GM18861 (cell line): ENCODE results near the gene ASXL1.
"Not testable (repeated sequence)": the region's sequence is repeated elsewhere in the genome, so short reads cannot be mapped to it uniquely, and the experiment has no call there.

Experiments
- ATAC-seq: cut with Tn5 transposase; IDR thresholded peaks from one replicate; pipeline ENCODE4 v1.9.1; 2021; ENCODE audit not compliant: unreplicated experiment

The ASXL1 gene

DNA sequence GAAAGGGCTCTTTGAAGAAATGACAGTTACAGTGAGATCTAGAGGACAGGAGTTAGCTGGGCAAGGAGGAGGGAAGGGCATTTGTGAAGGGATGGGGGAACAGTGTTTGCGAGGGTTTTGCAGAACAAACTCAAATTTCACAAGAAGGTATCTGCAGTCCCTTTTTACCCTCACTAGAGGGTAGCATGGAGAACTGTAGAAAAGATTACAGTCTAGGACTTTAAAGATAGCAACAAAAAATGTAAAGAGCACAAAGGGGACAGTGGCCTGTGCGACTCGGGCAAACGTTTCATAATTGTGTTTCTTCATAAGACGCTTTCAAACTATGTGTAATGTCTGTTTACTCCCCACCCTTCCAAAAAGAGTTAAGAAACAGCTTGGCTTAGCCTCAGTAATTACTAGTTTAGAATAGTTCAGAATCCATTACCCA is 21.2 kb upstream of the ASXL1 start:
- ATAC-seq: no peak

GRCh38 chr20:32337937-32338661 is 20.0 kb upstream of the ASXL1 start:
- ATAC-seq: no peak

DNA sequence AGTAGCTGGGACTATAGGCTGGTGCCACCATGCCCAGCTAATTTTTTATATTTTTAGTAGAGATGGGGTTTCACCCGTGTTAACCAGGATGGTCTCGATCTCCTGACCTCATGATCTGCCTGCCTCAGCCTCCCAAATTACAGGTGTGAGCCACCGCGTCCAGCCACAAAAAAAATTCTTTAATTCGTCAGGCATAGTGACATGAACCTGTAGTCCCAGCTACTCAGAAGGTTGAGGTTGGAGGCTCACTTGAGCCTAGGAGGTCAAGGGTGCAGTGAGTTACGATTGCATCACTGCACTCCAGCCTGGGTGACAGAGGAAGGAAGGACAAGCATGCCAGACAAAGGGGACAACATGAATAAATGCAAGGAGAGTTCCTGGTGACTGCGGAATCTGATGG is 19.5 kb upstream of the ASXL1 start:
- no peak for ATAC-seq

DNA sequence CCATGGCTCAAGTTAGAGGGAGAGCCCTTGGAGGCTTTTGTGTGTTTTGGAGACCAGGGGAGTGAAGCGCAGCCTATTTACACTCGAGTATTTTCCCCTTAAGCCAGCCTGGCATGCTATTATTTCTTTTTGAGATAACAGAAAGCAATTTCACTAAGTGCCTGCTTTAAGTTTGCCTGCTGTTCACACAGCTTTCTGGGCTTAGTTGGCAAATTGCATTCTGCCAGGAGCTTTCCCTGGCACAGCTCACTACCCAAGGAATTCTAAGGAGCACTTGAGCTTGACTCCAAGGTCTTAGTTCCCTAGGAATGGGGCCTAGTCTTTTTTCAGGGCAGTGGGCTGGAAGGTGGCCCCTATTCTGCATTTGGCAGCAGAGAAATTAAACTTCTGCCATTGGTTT is 19.0 kb upstream of the ASXL1 start:
- no peak for ATAC-seq

GRCh38 chr20:32341053-32341452 is 17.1 kb upstream of the ASXL1 start:
- not testable (repeated sequence) for ATAC-seq

- ATAC-seq: no peak
Measured at GRCh38 chr20:32343439-32343838, 14.7 kb upstream of the ASXL1 start.

DNA sequence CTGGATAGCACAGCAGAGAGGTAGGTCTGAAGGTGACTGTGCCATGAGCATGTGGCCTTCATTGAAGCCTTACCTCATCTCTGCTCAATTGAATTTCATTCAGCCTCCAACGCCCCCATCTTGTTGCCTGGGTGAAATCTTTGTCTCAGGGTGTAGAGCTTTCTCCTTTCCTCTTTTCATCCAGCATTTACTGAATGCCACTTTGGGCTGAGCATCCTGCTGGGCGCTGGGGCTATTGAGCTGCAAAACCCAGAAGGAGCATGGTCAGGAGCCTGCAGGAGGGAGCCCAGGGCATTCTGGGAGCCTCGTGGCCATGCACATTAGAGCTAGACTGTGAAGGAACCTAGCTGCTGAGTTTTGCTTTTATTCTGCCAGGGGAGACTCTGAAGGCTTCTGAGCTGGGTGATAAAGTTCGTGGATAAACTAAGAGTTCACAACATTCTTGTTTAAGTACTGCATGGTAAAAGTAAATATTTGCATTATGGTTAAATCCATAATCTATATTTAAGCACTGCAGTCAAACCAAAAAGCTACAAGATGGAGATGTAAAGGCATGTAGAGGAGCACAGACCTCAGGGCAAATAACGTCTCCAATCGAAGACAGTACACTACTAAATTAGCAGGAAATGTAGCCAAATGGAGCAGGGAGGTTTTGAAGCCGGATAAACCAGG is 13.2 kb upstream of the ASXL1 start:
- no peak for ATAC-seq

GRCh38 chr20:32348207-32348606 is 9.9 kb upstream of the ASXL1 start:
- ATAC-seq: no peak

DNA sequence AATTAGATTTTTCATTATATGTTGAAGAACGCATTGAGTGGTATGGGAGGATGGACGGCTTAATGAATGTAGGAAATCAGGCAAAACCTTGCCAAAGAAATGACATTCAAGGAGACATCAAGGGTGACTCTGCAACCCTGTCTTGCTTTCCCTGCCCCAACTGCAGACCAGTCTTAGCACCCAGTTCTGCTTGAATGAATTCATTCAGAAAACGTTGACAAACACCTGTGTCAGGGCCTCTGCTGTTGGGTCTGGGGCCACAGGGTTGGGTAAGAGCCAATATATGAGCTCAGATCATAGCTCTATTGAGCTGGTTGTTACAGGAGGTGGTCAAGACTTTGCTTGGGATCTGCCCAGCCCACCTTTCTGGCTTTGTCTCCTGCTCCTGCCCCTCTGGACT is 7.7 kb upstream of the ASXL1 start:
- ATAC-seq: no peak

- no peak for ATAC-seq
Measured at GRCh38 chr20:32352121-32352720, 5.9 kb upstream of the ASXL1 start.

DNA sequence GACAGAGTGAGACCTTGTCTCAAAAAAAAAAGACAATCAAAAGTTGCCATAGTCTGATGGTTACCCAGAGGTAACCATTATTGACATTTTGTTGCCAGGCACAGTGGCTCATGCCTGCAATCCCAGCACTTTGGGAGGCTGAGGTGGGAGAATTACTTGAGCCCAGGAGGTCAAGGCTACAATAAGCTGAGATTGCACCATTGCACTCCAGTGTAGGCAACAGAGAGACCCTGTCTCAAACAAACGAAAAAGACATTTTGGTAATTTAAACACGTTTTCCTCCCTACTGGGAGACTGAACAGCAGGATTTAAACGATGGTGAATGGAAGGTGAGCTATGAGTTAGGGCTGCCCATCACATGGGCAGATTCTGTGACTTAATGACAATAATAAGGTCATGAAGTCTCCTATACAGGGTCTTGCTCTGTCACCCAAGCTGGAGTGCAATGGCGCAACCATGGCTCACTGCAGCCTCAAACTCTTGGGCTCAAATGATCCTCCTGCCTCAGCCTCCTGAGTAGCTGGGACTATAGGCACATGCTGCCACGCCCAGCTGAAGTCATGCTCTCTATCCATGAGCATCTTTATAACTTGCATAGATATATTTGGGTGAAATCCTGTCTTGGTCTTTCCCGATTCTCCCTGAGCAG is 4.2 kb upstream of the ASXL1 start:
- no peak for ATAC-seq

DNA sequence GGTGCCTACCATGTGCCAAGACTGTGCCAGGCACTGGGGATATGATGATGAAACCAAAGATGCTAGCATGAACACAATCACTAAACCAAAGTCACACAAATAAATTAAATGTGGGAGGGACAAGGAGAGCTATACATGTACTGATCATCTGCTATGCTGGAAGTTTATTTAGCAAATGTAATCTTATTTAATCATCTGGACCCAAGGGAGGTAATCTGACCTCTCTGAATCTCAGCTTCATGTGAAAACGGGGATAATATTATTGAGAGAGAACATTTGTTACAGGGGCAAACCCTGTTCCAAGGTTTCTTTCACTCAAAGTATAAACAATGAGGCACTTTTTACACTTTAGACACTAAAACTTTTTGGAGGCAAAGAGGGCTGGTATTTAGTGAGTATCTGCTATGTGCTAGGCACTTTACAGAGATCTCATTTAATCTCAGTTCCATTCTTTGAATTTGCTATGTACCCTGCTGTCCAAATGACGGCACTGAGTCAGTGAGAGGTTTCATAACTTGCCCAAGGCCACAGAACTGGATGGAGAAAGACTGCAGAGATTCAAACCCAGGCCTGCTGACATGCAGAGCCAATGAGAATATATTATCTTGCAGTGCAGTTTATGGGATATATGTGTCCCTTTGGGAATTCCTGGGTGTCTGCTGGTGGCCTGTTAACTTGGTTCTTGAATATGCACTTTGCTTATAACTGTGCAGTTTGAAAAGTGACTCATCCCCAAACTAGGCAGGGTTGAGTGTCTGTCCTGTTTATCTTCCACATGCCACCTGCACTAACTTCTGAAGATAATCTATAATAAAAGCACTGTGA is 3.3 kb upstream of the ASXL1 start:
- ATAC-seq: no peak

DNA sequence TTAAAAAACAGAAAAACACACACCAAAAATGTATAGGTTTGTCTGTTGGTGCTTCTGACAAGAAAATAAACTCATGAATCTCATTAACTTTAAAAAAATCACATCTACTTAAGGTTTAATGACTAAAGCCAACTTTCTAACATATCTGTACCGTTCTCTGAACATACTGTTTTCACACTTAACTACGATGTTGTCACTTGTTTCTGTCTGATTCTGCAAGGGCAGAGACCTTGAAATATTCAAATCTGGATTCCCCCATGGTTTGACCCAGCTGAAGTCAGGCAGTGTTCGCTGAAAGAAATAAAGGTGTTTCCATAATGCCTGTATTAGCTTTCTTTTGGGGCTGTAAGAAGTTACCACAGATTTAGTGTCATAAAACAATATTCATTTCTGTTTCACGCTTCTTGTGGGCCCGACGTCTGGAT is 2.7 kb upstream of the ASXL1 start:
- ATAC-seq: peak; percentile 33

- not testable (repeated sequence) for ATAC-seq
Measured at GRCh38 chr20:32355907-32356621, 2.1 kb upstream of the ASXL1 start.

- ATAC-seq: no peak
Measured at GRCh38 chr20:32356622-32357374, 1.3 kb upstream of the ASXL1 start.

DNA sequence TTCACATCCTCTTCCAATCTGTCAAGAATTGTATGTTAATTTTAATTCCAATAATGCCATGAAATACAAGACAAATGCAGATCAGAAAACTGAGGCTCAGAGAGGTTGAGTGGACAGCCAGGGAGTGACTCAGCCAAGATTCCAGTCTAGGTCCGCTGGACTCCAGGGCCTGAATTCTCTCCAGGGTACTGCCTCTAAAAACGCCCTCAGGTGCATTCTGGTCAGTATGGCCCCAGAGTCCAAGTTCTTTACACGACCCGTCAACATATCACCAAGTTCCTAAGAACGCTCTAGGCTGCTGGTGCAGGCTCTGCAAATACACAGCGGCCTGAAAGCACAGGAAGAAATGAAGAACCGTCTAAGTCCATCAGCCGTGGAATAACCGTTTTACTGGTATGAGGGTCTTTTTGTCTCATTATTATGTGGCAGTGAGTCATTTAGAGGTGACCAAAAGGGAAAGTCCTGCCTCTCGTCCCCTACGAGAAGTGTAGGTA is 709 bp upstream of the ASXL1 start:
- ATAC-seq: no peak

DNA sequence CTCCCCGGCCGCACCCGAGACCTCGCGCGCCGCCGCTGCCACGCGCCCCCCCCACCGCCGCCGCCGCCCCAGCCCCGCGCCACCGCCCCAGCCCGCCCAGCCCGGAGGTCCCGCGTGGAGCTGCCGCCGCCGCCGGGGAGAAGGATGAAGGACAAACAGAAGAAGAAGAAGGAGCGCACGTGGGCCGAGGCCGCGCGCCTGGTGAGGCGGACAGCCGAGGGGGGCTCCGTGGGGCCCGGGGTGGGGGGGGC is 426 bp downstream of the ASXL1 start:
- no peak for ATAC-seq

- ATAC-seq: no peak
Measured at GRCh38 chr20:32358883-32359632, 927 bp downstream of the ASXL1 start.
